HepG2 (cell line): ENCODE measurements around the gene GPD1. TPM values are rescaled to one million over a fixed set of nuclear protein-coding genes. Genes with fewer than 3 reads are reported as not detected.

Source experiments
- BORCS8-MEF2B ChIP-seq: sonication (generic); formaldehyde crosslinking; IDR thresholded peaks from 2 replicates; pipeline ENCODE4 v1.8.0; 2022; ENCODE audit warnings: mild to moderate bottlenecking, missing genetic modification reagents
- CAMTA2 ChIP-seq: sonication (generic); formaldehyde crosslinking; IDR thresholded peaks from 2 replicates; pipeline ENCODE4 v1.4.0; 2020; ENCODE audit warnings: mild to moderate bottlenecking, missing genetic modification reagents, borderline replicate concordance
- CBX5 ChIP-seq: sonication (generic); formaldehyde crosslinking; IDR thresholded peaks from 2 replicates; pipeline ENCODE4 v1.4.0; 2020; ENCODE audit warnings: missing genetic modification reagents, borderline replicate concordance
- GATAD1 ChIP-seq: IDR thresholded peaks from 2 replicates; pipeline ENCODE4 v1.6.1; 2016; ENCODE audit warnings: missing genetic modification reagents, missing compliant biosample characterization
- HDAC1 ChIP-seq: sonication (generic); formaldehyde crosslinking; IDR thresholded peaks from 2 replicates; pipeline ENCODE4 v1.5.1; 2020; ENCODE audit warnings: mild to moderate bottlenecking, missing genetic modification reagents
- HMG20A ChIP-seq: IDR thresholded peaks from 2 replicates; pipeline ENCODE4 v1.6.1; 2016; ENCODE audit warnings: borderline replicate concordance
- NFE2 ChIP-seq: sonication (generic); formaldehyde crosslinking; IDR thresholded peaks from 2 replicates; pipeline ENCODE4 v1.4.0; 2020; ENCODE audit warnings: missing genetic modification reagents
- ZFP91 ChIP-seq: sonication (generic); formaldehyde crosslinking; IDR thresholded peaks from 2 replicates; pipeline ENCODE4 v1.9.0; 2022; ENCODE audit warnings: missing genetic modification reagents, mild to moderate bottlenecking, borderline replicate concordance
- ZKSCAN1 ChIP-seq: fragments of 150-350 bp; IDR thresholded peaks from 2 replicates; pipeline ENCODE4 v1.6.1; 2014; ENCODE audit warnings: low read length
- ZNF160 ChIP-seq: sonication (generic); formaldehyde crosslinking; IDR thresholded peaks from 2 replicates; pipeline ENCODE4 v1.8.0; 2022; ENCODE audit warnings: mild to moderate bottlenecking, inconsistent platforms, missing genetic modification reagents
- ZNF205 ChIP-seq: IDR thresholded peaks from 2 replicates; pipeline ENCODE4 v1.6.1; 2018; ENCODE audit warnings: missing biosample characterization, missing genetic modification reagents
- ZNF317 ChIP-seq: sonication (generic); formaldehyde crosslinking; IDR thresholded peaks from 2 replicates; pipeline ENCODE4 v1.5.0; 2020; ENCODE audit warnings: mild to moderate bottlenecking, missing genetic modification reagents
- ZNF350 ChIP-seq: sonication (generic); formaldehyde crosslinking; IDR thresholded peaks from 2 replicates; pipeline ENCODE4 v1.4.0; 2020; ENCODE audit warnings: mild to moderate bottlenecking, low read depth, missing genetic modification reagents, borderline replicate concordance
- ZNF547 ChIP-seq: sonication (generic); formaldehyde crosslinking; IDR thresholded peaks from 2 replicates; pipeline ENCODE4 v1.5.1; 2020; ENCODE audit warnings: mild to moderate bottlenecking, missing genetic modification reagents
- ZNF7 ChIP-seq: IDR thresholded peaks from 2 replicates; pipeline ENCODE4 v1.6.1; 2016; ENCODE audit warnings: missing biosample characterization, missing genetic modification reagents
- ZSCAN9 ChIP-seq: IDR thresholded peaks from 2 replicates; pipeline ENCODE4 v1.6.1; 2016; ENCODE audit warnings: borderline replicate concordance
- polyA plus RNA-seq, 8 experiments: library from polyadenylated mRNA; depleted of rRNA in 3 of 8; stranded (reverse) in 7 of 8; unstranded in 1 of 8; fragments of >200 nt; fragmentation: Illumina TruSeq in 4 of 8; extraction: Trizol in 4 of 8; gene quantifications; 2 replicates each; pipeline versions ENCODE4 v1.2.1 to v1.2.3, GENCODE V29; 2011 to 2016; ENCODE audit warnings: low read depth in 4 of 8, missing spikeins in 1 of 8, mixed read lengths in 1 of 8; ENCODE audit not compliant: insufficient read depth in 1 of 8
- total RNA-seq, 5 experiments: library from RNA; depleted of rRNA; stranded (reverse); fragments of >200 nt; fragmentation: Illumina TruSeq; extraction: Trizol; gene quantifications; 2 replicates each; pipeline ENCODE4 v1.2.3, GENCODE V29; 2016; ENCODE audit warnings: low read depth in 1 of 5
- TF ChIP-seq, protein P1 (sequence below): sonication (generic); formaldehyde crosslinking; IDR thresholded peaks from 2 replicates; pipeline ENCODE4 v1.4.0; 2020; ENCODE audit warnings: missing genetic modification reagents, borderline replicate concordance
- TF ChIP-seq, protein P2 (sequence below): IDR thresholded peaks from 2 replicates; pipeline ENCODE4 v1.6.1; 2016
- TF ChIP-seq, protein P3 (sequence below): sonication (generic); formaldehyde crosslinking; IDR thresholded peaks from 2 replicates; pipeline ENCODE4 v1.8.0; 2022; ENCODE audit warnings: mild to moderate bottlenecking, missing genetic modification reagents

Gene GPD1
- total and polyA plus RNA-seq, 2 of the 13 experiments (the other 11 are each of a cell fraction or from before 2014, with no cell fraction given) = 3.7 to 30.6 TPM

DNA sequence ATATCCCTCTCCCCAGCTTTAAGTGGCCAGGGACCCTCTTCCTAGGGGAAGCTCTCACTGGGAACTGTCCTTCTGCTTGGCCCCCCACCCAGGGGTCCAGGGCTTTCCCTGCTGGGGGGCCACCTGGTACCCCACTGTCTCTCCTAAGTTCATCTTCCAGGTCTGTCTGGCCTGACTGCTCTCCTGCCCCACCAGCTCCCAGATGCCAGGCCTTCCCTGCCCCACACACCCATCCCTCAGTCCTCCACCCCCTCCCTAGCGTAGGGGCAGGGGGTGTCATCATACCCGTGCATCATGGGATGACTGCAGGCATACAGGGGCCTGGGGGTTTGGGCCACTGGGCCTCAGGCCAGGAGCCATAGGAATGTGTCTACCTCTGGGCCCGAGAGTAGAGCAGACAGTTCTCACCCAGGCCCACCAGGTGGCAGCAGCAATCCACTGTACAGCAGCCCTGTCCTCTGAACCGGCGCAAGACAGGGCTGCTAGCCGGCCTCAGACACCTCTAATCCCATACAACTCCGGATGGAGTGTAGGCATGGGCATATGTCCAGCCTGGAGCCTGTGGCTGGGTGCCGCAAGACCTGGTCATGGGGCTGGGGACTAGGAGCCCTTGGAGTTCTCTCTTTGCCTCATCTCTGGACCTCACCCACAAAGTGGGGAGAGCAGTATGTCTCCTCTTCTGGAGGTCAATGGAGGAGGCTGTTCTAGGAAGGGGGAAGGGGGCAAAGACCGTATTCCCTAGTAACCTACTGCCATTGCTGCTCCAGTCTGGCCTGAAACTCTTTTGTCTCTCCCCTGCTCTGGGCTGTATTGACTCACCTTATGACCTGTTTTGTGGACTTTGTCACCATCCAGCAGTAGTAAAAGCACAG is 28.6 kb upstream of the GPD1 start (continued):
- TF ChIP-seq ZNF205 (CRISPR knock-in tag) = peak; percentile 25; the same call in 1 of the 2 replicates
- TF ChIP-seq ZKSCAN1 = no peak
- peak; percentile 66 for TF ChIP-seq GATAD1 (CRISPR knock-in tag)
- TF ChIP-seq, protein P1, sequence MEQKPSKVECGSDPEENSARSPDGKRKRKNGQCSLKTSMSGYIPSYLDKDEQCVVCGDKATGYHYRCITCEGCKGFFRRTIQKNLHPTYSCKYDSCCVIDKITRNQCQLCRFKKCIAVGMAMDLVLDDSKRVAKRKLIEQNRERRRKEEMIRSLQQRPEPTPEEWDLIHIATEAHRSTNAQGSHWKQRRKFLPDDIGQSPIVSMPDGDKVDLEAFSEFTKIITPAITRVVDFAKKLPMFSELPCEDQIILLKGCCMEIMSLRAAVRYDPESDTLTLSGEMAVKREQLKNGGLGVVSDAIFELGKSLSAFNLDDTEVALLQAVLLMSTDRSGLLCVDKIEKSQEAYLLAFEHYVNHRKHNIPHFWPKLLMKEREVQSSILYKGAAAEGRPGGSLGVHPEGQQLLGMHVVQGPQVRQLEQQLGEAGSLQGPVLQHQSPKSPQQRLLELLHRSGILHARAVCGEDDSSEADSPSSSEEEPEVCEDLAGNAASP (CRISPR knock-in tag) = 0 out of 2 replicates have a peak, but pooled peaks have one; percentile 10
- TF ChIP-seq ZSCAN9 = no peak
- 0 out of 2 replicates have a peak, but pooled peaks have one; percentile 46 for TF ChIP-seq HMG20A (CRISPR knock-in tag)
- TF ChIP-seq BORCS8-MEF2B = peak; percentile 66; the same call in 1 of the 2 replicates
- TF ChIP-seq ZNF160 (CRISPR knock-in tag) = 0 out of 2 replicates have a peak, but pooled peaks have one; percentile 63
- peak; percentile 84 for TF ChIP-seq ZFP91 (CRISPR knock-in tag)
- TF ChIP-seq ZNF7 (CRISPR knock-in tag) = no peak
- no peak for TF ChIP-seq NFE2
- TF ChIP-seq HDAC1 (CRISPR knock-in tag) = peak; percentile 33; the same call in 1 of the 2 replicates
- peak; percentile 53; the same call in 1 of the 2 replicates for TF ChIP-seq CBX5 (CRISPR knock-in tag)
- 0 out of 2 replicates have a peak, but pooled peaks have one; percentile 9 for TF ChIP-seq ZNF317
- TF ChIP-seq CAMTA2 = no peak
- TF ChIP-seq, protein P2, sequence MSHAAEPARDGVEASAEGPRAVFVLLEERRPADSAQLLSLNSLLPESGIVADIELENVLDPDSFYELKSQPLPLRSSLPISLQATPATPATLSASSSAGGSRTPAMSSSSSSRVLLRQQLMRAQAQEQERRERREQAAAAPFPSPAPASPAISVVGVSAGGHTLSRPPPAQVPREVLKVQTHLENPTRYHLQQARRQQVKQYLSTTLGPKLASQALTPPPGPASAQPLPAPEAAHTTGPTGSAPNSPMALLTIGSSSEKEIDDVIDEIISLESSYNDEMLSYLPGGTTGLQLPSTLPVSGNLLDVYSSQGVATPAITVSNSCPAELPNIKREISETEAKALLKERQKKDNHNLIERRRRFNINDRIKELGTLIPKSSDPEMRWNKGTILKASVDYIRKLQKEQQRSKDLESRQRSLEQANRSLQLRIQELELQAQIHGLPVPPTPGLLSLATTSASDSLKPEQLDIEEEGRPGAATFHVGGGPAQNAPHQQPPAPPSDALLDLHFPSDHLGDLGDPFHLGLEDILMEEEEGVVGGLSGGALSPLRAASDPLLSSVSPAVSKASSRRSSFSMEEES (CRISPR knock-in tag) = 0 out of 2 replicates have a peak, but pooled peaks have one; percentile 17
- TF ChIP-seq ZNF547 = no peak
- TF ChIP-seq, protein P3, sequence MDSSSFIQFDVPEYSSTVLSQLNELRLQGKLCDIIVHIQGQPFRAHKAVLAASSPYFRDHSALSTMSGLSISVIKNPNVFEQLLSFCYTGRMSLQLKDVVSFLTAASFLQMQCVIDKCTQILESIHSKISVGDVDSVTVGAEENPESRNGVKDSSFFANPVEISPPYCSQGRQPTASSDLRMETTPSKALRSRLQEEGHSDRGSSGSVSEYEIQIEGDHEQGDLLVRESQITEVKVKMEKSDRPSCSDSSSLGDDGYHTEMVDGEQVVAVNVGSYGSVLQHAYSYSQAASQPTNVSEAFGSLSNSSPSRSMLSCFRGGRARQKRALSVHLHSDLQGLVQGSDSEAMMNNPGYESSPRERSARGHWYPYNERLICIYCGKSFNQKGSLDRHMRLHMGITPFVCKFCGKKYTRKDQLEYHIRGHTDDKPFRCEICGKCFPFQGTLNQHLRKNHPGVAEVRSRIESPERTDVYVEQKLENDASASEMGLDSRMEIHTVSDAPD (CRISPR knock-in tag) = 0 out of 2 replicates have a peak, but pooled peaks have one; percentile 51
- TF ChIP-seq ZNF350 (CRISPR knock-in tag) = peak; percentile 63
